HUDEP-2 (cell line): ENCODE measurements around the gene SLC27A1.
"Not testable (repeated sequence)": the region's sequence is repeated elsewhere in the genome, so short reads cannot be mapped to it uniquely, and the experiment has no call there.

Experiments
- DNase-seq, 76 experiments: peaks; one replicate each; lab custom pipeline; 2025; ENCODE audit not compliant: unreplicated experiment in 76 of 76; lab: John Stamatoyannopoulos, UW

Gene SLC27A1

DNA sequence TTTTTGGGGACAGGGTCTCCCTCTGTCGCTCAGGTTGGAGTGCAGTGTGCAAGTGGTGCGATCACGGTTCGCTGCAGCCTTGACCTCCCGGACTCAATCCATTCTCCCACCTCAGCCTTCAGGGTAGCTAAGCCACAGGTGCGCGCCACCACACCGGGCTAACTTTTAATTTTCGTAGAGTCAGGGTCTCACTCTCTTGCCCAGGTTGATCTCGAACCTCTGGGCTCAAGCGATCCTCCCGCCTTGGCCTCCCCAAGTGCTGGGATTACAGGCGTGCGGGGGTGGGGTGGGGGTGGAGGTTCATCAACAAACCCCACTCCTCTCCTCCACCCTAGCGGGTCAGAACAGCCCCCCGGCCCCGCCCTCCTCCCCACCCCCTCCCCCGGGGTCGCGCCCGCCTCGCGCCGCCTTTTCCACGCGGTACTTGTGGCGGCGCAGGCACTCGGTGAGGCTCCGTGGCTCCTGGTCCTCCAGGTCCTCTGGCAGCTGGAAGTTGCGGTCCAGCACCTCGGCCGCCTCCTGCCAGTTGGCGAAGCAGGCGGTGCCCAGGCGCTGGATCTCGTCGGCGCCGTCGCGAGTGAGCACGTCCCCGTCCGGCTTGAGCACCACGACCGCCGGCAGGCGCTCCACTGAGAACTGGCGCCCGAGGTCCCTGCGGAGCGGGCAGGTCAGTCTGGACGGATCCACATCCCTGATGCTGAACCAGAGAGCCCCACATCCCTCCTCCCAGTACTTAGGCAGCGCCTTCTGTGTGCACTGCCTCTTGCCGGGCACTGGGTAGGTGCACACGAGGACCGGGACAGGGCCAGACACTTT, 14.8 kb upstream of the SLC27A1 start:
- no peak for DNase-seq

DNA sequence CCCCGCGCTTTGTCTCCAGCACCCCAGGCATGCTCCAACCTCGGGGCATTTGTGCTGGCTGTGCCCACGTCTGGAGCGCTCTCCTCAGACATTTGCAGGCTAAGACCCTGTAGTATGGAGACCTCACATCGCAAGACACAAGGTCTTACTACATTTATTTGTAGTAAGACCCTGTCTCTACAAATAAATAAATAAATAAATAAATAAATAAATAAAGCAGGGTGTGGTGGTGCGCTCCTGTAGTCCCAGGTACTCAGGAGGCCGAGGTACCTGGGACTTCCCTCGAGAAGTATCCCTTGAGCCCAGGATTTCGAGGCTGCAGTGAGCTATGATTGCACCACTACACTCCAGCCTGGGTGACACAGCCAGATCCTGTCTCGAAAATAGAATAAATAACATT, 14.2 kb upstream of the SLC27A1 start:
- DNase-seq, result no peak

DNA sequence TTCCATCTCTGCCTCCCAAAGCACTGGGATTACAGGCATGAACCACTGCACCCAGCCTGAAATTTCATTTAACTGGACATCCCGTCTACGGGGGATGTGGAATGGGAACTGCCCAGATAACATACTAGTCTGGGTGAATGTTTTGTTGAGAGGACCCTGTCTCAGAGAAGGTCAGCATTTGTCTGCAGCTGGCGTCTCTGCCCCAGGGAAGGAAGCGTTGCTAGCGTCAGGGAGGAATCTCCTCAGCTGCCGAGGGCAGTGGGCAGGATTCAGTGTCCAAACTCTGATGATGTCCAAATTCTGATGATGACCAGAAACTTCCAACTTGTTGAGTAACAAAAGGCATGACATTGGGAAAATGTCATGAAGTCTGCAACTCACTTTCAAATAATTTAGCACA, 12.7 kb upstream of the SLC27A1 start:
- DNase-seq, result no peak

- no peak for DNase-seq
Observed at GRCh38 chr19:17458970-17459369, 11.4 kb upstream of the SLC27A1 start.

DNA sequence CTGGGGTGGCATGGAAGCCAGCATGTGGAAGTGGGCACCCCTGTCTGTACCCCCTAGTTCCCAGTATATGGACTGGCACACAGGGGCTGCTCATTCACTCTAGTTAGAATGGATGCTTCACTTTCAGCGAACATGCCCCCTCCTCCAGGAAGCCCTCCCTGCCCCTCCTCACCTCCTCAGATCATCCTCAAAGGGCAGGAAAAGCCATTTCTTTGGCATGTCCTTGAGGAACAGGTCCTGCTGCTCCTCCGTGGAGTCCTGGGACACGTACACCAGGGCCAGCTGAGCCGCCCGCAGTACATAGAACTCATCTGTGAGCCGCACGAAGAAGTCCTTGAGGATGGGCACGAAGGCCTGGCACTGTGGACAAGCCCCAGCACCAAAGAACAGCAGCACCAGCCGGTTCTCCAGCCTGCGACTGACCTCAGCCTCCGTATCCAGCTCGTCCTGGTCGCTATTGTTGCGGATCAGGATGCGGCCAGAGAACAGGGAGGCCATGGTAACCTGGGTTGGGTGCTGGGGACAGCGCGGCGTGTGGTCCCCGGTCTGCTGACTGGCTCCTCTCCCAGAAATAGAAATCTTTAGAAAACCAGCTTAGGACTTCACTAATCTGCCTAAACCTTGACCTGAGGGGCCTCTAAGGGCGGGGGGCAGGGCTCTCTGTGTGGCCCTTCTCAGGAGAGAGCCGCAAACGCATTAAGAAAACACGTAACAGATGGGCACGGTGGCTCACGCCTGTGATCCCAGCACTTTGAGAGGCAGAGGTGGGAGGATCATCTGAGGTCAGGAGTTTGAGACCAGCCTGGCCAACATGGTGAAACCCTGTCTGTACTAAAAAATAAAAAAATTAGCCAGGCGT, 9.7 kb upstream of the SLC27A1 start, which contains the start of gene NXNL1:
Gene NXNL1 (minus strand): TSS at position 555 of the 859 bp plus-strand sequence. CDS start 57 bp downstream, at position 498.
- DNase-seq, result no peak

- DNase-seq, result no peak
Observed at GRCh38 chr19:17466487-17466850, 3.9 kb upstream of the SLC27A1 start.

GRCh38 chr19:17467471-17468301, 2.6 kb upstream of the SLC27A1 start:
- DNase-seq, result no peak

DNA sequence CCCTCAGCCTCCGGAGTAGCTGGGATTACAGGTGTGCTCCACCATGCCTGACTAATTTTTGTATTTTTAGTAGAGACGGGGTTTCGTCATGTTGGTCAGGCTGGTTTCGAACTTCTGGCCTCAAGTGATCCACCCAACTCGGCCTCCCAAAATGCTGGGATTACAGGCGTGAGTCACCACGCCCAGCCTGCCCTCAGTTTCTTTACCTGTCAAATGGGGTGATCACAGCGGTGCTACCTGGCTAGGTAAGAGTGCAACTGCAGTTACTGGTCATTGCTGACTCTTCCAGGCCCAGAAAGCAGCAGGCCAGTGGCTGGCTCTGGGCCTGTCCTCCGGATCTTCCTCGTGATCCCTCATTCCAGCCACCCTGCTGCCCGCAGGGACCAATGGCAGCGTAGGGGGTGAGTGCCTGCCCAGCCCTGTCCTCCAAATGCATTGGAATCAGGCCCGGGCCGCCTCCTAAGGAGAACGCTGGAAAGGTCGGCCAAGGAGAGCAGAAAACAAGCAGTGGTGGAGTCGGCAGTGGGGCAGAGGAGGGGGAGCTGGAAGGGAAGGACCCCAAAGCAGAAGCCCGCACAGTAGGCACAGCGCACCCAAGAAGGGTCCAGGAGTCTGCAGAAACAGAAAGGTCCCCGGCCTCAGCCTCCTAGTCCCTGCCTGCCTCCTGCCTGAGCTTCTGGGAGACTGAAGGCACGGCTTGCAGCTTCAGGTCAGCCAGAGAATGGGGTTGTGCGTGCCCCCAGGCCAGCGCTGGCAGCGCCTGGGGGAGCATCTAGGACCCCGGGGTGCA, 1.8 kb upstream of the SLC27A1 start:
- no peak for DNase-seq

GRCh38 chr19:17469092-17469480, 1.2 kb upstream of the SLC27A1 start:
- DNase-seq, result peak in 1 of 76 experiments; percentile 58

DNA sequence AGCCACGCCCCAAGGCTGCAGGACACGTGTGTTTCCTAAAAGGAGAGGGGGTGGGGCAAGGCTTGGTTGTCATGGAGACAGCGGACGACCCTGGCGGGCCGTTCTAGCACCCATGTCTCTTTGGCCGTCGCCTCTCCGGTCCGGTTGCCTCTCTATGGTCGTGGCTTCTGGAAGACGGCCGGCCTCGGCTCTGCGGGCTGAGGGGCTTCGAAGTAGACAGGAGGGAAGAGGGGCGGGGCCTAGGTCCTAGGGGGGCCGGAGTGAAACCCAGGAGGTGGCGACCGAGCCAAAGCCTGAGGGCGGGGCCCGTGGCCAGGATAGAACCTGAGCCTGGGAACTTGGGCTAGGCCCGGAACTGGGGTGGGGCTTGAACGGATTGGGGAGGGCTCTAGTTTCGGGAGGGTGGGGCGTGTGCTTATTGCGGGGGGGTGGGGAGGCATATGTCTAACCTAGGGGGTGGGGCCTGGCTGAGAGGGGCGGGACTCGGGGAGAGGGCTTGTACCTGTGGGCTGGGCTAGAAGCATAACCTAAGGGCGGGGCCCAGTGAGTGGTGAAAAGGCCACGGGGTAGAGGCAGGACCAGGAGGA, 750 bp upstream of the SLC27A1 start:
- peak; percentile 75 to 100 (median 98) for DNase-seq

- DNase-seq, result no peak
Observed at GRCh38 chr19:17471410-17472125, 1.2 kb downstream of the SLC27A1 start.

DNA sequence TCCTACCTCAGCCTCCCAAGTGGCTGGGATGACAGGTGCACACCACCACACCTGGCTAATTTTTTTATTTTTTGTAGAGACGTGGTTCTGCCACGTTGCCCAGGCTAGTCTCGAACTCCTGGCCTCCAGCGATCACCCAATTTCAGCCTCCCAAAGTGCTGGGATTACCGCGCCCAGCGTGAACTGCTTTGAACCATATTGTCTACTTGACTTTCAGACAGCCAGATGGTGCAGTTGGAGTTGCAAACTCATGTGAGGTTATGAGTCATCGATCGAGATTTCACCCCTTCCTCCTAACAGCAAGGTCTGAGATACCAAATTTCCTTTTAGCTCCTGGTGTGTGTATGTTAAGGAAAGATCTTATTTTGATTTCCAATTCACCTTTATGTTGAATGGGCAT, 2.7 kb downstream of the SLC27A1 start:
- DNase-seq, result peak in 20 of 76 experiments; percentile 5 to 59 (median 22)

- not testable (repeated sequence) for DNase-seq
Observed at GRCh38 chr19:17475011-17475540, 4.8 kb downstream of the SLC27A1 start.

DNA sequence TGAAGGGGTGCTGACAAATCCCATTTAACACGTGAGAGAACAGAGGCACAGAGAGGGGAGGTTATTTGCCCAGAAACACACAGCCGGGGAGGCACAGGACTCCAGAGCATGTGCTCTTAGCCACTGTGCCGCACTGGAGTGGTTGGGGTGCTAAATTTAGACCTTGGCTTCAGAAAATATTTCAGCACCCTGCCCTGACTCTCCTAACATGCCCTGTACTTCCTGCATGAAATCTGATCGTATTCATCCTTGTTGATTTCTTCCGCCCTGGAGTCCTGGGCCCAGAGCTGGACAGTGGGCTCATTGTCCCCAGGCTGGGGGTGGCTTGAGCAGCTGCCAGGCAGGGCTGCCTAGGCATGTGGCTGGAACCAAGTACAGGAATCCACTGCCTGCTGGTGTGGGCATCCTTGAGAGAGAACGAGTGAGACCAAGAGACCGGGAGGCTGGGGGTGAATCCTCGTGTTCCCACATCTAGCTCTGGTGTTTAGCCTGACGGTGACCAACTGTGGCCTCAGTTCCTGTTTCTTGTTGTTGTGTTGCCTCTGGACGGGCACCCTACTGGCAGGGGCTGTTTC, 5.3 kb downstream of the SLC27A1 start:
- no peak for DNase-seq

DNA sequence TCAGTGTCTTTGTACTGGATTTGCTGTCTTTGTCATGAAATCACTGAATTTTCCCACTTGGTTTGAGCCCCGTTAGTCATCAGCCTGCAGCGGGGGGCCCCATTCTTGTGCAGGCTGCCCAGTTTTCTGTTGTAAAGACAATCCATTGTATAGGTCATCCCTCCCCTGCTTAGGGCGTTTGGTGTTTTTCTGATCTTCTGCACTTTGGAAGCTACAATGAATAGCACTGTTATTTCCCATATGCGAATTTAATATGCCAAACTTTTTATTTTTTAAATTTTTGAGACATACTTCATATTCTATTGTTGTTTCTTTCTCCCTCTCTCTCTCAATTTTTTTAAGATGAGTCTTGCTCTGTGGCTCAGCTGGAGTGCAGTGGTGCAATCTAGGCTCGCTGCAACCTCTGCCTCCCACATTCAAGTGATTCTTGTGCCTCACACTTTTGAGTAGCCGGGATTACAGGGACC, 9.0 kb downstream of the SLC27A1 start:
- DNase-seq, result no peak

- DNase-seq, result no peak
Observed at GRCh38 chr19:17481986-17482385, 11.7 kb downstream of the SLC27A1 start.

GRCh38 chr19:17482877-17483604, 12.7 kb downstream of the SLC27A1 start:
- no peak for DNase-seq

- DNase-seq, result no peak
Observed at GRCh38 chr19:17483605-17484002, 13.3 kb downstream of the SLC27A1 start.
